Epithelial cell of prostate (primary cell): Measurements from ENCODE around the gene RANBP17.

Experiments used
- DNase-seq: peaks from one replicate; pipeline ENCODE4 v3.0.0-alpha.2; 2011; ENCODE audit warnings: low read depth, low spot score
- H3K27ac ChIP-seq: fragments of 450-650 bp; 2 replicates; pipeline ENCODE4 v1.5.1; 2017; ENCODE audit warnings: mild to moderate bottlenecking

Gene RANBP17

DNA sequence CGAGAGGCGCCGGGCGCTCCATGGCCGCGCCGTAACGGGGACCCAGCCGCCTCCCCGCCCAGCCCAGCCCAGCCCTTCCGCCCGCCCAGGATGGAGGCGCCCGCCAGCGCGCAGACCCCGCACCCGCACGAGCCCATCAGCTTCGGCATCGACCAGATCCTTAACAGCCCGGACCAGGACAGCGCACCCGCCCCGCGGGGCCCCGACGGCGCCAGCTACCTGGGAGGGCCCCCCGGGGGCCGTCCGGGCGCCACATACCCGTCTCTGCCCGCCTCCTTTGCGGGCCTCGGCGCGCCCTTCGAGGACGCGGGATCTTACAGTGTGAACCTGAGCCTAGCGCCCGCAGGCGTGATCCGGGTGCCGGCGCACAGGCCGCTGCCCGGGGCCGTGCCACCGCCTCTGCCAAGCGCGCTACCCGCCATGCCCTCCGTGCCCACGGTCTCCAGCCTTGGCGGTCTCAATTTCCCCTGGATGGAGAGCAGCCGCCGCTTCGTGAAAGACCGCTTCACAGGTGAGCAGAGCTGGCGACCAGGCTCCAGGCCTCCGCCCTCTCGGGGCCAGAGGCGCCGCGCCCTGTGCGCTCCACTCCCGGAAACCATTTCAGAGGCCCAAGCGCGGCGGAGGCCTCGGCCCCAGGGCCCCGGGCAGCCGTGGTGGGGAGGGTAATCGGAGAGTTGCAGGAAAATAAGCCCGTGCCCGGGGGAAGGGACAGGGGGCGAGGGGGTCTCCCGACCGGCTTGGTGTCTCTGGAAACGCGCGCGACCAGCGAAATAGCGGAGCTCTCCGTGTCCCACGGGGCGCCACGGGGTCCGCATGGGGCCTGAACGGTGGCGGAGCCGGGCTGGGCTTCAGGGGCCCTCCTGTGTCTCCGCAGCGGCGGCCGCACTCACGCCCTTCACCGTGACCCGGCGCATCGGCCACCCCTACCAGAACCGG, 447.7 kb downstream of the RANBP17 start:
- DNase-seq, result no peak
- no peak overlapping the region for H3K27ac ChIP-seq

- no peak for DNase-seq
- no peak overlapping the region for H3K27ac ChIP-seq
Observed at GRCh38 chr5:171310212-171310818, 448.5 kb downstream of the RANBP17 start.

- no peak for DNase-seq
- no peak overlapping the region for H3K27ac ChIP-seq
Observed at GRCh38 chr5:171310819-171311321, 449.1 kb downstream of the RANBP17 start.

DNA sequence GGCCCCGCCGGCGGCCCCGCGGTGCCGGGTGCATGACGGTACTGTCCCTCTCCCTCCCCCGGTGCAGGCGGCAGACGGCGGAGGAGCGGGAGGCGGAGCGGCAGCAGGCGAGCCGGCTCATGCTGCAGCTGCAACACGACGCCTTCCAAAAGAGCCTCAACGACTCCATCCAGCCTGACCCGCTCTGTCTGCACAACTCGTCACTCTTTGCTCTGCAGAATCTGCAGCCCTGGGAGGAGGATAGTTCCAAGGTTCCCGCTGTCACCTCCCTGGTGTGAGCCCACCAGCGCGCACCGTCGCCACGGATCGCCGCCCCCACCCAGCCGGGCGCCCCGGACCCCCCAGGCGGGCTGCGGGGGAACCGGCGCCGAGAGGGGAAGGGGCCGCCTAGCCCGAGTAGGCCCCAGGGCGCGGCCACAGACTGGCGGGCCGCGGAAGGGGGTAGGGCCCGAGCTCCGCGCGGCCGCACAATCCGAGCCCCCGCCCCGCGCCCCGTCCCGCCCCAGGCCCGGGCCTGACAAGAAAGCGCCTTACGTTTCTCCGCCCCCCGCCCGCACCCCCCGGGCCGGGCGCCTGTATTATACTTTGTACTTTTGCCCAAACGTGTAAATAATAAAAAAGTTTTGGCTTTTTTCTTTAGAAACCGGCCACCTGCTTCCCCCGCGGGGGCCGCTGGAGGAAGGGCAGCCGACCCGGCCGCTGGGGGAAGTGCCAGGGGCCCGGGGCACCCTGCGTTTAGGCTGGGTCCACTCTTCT, 449.7 kb downstream of the RANBP17 start:
- H3K27ac ChIP-seq, result no peak overlapping the region
- no peak for DNase-seq

DNA sequence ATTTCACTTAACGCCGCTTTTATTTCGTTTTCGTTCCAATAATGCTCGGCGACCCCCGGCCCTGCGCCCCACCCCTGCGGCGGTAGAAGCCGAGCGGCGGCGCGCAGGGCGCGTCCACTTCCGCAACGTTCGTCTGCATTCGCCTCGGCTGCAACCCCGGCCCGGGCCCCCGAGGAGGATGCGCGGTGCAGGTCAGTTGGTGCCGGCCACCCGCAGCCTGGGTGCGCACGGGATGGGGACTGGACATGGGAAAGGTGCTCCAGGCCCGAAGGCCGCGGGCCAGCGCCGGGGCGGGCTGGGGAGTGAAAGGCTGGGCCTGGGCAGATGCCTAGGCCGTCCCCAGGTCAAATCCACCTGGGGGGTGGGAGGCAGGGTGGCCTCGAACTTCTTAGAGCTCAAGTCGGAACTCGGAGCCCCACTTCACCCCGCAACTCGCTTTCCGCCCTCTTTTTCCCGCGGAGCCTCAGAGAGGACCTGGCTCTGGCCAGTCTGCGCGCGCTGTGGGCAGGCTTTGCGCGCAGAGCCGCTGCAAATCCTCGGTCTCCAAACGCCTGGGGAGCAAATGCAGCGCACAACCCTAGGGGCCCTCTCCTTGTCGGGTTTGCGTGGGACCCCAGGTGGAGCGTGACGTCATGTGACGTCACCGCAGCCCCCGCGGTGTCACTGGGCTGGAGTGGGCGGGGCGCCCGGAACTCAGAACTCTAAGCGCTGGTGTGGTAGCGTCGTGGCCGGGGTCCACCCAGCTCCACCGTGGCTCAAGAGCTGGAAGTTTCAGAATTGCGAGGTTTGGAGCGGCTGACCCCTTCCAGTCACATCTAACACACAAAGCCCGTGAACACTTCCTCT, 450.5 kb downstream of the RANBP17 start:
- DNase-seq, result no peak
- H3K27ac ChIP-seq, result no peak overlapping the region

- no peak for DNase-seq
- H3K27ac ChIP-seq, result no peak overlapping the region
Observed at GRCh38 chr5:171313481-171314206, 451.8 kb downstream of the RANBP17 start.

- DNase-seq, result no peak
- H3K27ac ChIP-seq, result no peak overlapping the region
Observed at GRCh38 chr5:171314728-171315385, 453.0 kb downstream of the RANBP17 start.

DNA sequence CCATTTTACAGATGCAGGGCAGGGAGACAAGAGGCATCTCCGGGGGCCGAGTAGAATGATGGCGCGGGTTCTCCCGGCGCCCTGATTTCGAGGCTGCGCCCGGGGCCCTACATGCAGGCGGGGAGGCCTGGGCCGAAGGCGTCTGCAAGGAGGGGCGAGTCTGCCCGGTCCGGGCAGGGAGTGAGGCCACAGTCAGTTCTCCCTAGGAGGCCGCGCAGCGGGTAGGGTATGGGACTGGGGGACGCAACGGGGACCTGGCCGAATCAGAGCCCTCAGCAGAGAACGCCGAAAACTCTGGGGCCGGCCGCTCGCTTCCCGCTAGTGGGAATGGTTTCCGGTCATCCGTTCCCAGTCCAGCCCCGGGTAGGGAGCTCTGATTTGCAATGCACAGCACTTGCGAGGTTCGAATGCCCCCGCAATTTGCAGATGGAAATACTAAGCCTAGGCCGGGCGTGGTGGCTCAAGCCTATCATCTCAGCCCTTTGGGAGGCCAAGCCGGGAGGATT, 453.6 kb downstream of the RANBP17 start:
- H3K27ac ChIP-seq, result no peak overlapping the region
- DNase-seq, result no peak

DNA sequence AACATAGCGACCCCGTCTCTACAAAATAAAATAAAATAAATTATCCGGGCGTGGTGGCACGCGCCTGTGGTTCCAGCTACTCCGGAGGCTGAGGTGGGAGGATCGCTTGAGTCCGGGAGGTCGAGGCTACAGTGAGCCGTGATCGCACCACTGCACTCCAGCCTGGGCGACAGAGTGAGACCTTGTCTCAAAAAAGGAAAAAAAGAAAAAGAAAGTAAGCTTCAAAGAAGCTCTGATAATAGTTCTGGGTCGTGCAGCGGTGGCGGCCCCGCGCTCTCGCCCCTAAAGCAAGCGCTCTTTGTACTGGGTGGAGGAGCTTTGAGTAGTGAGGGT, 454.1 kb downstream of the RANBP17 start:
- no peak for DNase-seq
- H3K27ac ChIP-seq, result no peak overlapping the region

- no peak for DNase-seq
- no peak overlapping the region for H3K27ac ChIP-seq
Observed at GRCh38 chr5:171316258-171317121, 454.7 kb downstream of the RANBP17 start.

DNA sequence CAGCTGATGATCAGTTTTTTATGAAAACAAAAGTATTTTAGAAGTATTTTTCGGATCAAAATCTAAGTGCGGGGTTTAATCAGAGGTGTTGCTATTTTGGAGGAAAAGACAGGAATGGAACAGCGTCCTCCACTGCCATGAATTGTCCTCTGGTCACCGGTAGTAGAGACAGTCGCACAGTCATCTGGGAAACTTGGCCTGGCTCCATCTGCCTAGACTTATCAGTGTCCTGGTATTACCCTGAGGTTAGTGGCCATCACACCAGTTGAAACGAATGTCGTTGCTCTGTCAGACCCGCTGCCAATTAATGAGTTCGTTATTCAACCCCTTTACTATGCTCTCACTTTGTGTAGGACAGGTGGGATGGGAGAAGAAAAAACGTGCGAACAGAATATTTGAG, 455.4 kb downstream of the RANBP17 start:
- no peak for DNase-seq

GRCh38 chr5:171318026-171318425, 456.2 kb downstream of the RANBP17 start:
- H3K27ac ChIP-seq, result no peak overlapping the region
- no peak for DNase-seq

More for the DNA sequence above, 455.4 kb downstream of the RANBP17 start:
- no peak overlapping the region for H3K27ac ChIP-seq

DNA sequence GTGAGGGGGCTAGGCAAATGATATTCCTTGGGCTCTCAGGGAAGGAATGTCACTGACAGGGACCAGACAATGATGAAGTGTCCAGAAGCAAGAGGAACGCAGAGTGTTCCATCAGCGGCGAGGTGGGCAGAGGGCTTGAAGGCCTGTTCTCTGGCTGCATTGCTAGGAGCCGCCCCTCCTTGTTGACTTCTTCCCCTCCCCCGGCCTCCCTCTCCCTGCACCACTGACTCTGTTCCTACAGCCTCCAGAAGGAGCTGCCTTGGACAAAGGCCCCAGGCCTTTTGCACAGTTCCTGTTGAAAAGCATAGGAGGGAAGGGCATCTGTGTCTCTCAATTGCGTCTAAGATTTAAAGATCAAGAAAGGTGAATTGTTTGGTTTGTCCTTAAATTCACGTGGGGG, 459.6 kb downstream of the RANBP17 start:
- no peak overlapping the region for H3K27ac ChIP-seq
- no peak for DNase-seq

DNA sequence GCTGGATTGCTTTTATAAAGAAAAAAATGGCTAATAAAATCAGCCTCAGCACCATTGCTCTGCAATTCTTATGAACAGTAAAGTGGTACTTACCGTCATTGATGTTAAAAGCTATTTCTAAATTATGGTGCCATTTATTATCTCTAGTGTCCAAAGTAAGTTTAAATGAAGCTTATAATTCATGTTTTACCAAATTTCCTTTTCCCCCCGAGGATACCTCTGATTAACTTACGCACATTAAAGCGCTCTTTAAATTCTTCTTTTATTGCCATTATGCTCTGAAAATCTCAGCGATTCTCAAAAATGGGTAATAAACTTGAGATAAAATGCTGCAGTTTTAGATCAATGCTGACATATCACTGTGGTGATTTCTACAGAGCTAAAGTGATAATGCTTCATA, 460.7 kb downstream of the RANBP17 start:
- DNase-seq, result no peak
- H3K27ac ChIP-seq, result no peak overlapping the region

DNA sequence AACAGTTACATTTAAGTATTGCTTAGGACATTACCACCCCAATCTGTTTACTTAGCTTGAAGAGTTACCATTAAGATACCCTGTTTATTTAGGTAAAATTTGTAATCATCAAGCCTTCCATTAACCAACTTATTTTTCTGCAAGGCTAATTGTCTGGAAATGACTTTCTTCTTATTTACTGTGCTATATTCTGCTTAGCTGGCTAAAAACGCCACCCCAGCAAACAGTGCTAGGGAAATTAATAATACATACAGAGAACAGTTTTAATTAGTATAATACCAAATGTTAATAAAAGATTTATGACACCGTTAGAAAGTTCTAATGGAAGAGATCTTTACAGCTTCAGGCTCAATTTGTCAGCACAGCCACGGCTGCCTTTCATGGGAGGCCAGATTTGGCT, 461.2 kb downstream of the RANBP17 start:
- DNase-seq, result no peak
- H3K27ac ChIP-seq, result no peak overlapping the region

- no peak for DNase-seq
- no peak overlapping the region for H3K27ac ChIP-seq
Observed at GRCh38 chr5:171323806-171324632, 462.2 kb downstream of the RANBP17 start.

DNA sequence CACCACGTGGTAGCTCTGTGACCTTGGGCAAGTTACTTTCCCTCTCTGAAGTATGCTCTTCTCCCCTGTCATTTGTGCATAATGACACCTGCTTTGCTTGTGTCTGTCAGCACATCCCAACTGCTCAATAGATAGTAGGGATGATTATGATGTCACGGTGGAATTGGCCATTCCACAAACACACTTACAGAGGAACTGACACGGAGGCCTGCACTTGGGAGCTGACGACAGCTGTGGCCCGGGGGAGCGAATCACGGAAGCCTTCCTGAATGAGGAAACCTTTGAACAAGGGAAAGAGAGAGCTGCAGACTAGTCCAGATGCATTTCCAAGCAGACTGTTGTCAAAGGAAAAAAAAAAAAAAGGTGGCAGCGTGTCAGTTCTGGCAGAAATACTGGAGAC, 468.2 kb downstream of the RANBP17 start:
- DNase-seq, result no peak
- H3K27ac ChIP-seq, result no peak overlapping the region
